BE2C (cell line): ENCODE measurements around the gene CCNI.
A peak's percentile ranks its signal among the peaks of the same experiment; 100 is the strongest.

Source experiments
- DNase-seq: peaks from one replicate; pipeline ENCODE4 v3.0.0-alpha.2; 2020
- H3K27me3 ChIP-seq: fragments of 250-450 bp; sonication (Bioruptor Pico); 2 replicates; pipeline ENCODE4 v1.5.1; 2020; ENCODE audit warnings: mild to moderate bottlenecking
- H3K36me3 ChIP-seq: fragments of 250-450 bp; sonication (Bioruptor Pico); 2 replicates; pipeline ENCODE4 v1.5.1; 2020; ENCODE audit warnings: mild to moderate bottlenecking
- H3K4me1 ChIP-seq: fragments of 250-450 bp; sonication (Bioruptor Pico); 2 replicates; pipeline ENCODE4 v1.5.1; 2020
- H3K4me3 ChIP-seq: 2 replicates; pipeline ENCODE4 v1.5.1; 2011; ENCODE audit warnings: low read depth, low read length
- H3K9me3 ChIP-seq: fragments of 250-450 bp; sonication (Bioruptor Pico); 2 replicates; pipeline ENCODE4 v1.5.1; 2020
- TF ChIP-seq, protein P1 (sequence below): IDR thresholded peaks from 2 replicates; pipeline ENCODE4 v1.5.1; 2012; ENCODE audit warnings: mild to moderate bottlenecking, low read depth, low read length

The CCNI gene

GRCh38 chr4:77076889-77077635, 1.3 kb upstream of the CCNI start:
- H3K36me3 ChIP-seq = no peaks in the 10 kb centered on the region
- H3K27me3 ChIP-seq = no peaks in the 10 kb centered on the region
- no peaks in the 10 kb centered on the region for H3K9me3 ChIP-seq
- no peak for DNase-seq
- peak overlapping the region; percentile 88 for H3K4me3 ChIP-seq
- TF ChIP-seq, protein P1, sequence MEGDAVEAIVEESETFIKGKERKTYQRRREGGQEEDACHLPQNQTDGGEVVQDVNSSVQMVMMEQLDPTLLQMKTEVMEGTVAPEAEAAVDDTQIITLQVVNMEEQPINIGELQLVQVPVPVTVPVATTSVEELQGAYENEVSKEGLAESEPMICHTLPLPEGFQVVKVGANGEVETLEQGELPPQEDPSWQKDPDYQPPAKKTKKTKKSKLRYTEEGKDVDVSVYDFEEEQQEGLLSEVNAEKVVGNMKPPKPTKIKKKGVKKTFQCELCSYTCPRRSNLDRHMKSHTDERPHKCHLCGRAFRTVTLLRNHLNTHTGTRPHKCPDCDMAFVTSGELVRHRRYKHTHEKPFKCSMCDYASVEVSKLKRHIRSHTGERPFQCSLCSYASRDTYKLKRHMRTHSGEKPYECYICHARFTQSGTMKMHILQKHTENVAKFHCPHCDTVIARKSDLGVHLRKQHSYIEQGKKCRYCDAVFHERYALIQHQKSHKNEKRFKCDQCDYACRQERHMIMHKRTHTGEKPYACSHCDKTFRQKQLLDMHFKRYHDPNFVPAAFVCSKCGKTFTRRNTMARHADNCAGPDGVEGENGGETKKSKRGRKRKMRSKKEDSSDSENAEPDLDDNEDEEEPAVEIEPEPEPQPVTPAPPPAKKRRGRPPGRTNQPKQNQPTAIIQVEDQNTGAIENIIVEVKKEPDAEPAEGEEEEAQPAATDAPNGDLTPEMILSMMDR = no peak
- H3K4me1 ChIP-seq = no peaks in the 10 kb centered on the region

DNA sequence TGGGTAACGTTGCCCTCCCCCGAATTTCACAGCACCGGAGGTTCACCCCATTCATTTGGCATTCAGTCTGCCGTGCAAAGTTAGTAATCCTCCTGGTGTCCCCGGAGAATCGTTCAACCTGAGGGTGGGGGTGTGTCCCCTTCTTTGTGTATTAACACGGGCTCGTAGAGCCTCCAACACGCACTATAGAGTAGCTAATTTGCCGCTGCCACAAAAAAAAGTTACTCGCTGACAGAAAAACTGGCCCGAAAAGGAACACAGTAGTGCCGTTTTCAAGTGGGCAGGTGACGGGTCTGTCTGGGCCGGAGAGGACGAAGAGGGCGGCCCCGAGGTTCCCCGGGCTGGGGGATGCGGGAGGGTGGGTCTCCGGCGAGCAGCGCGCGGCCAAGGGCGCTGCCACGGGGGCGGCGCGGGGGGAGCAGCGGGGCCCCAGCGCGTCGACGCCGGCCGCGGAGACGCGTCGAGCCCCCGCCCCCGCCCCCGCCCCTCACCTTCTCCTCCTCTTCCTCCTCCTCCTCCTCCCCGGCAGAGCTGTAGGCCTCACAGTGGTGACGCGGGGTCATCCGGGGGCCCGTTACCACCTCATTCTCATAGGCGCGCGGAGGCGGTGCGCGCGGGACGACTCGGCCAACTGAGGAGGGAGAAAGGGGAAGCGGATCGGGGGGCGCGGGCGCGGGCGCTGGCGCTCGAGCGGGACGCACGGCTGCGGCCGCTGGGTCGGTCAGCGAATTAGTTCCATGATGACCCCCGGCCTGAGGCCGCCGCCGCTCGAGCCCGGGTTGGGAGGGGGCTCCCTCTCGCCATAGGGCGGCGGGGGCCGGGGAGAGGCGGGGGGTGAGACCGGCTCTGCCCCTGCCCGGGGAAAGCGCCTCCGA, 571 bp downstream of the CCNI start:
- H3K4me1 ChIP-seq = no peaks in the 10 kb centered on the region
- TF ChIP-seq, protein P1 = no peak
- peak; percentile 74 for DNase-seq
- no peaks in the 10 kb centered on the region for H3K36me3 ChIP-seq
- H3K27me3 ChIP-seq = no peaks in the 10 kb centered on the region
- H3K4me3 ChIP-seq = peak overlapping the region; percentile 88
- no peaks in the 10 kb centered on the region for H3K9me3 ChIP-seq

- DNase-seq = no peak
- H3K4me1 ChIP-seq = no peaks in the 10 kb centered on the region
- H3K4me3 ChIP-seq = peak overlapping the region; percentile 88
These were observed 1.4 kb downstream of the CCNI start for GRCh38 chr4:77074381-77074831.

DNA sequence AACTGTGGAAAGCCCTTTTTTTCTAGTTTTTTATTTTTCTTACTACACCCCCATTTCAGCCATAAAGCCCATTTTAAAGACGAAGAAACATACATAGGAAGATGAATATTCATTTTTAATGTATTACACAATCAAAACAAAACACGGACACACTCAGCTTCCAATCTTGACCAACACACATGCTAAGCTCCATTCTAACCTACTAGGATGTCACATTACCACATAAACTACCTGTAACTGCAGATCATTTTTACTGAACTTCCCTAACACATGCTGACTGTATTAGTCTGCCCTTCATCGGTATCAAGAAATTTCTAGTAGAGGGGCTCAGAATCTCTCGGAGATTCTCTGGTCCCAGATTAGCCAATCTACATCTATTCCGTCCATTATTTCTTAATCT, 1.8 kb downstream of the CCNI start:
- Histone ChIP-seq H3K4me3 (peak overlapping the region; percentile 88), H3K27me3 (no peaks in the 10 kb centered on the region), H3K9me3 (no peaks in the 10 kb centered on the region), H3K36me3 (no peaks in the 10 kb centered on the region), H3K4me1 (no peaks in the 10 kb centered on the region)
- TF ChIP-seq, protein P1 = no peak
- no peak for DNase-seq

More at GRCh38 chr4:77074381-77074831, 1.4 kb downstream of the CCNI start:
- TF ChIP-seq, protein P1 = no peak
- no peaks in the 10 kb centered on the region for H3K27me3 ChIP-seq
- no peaks in the 10 kb centered on the region for H3K36me3 ChIP-seq
- no peaks in the 10 kb centered on the region for H3K9me3 ChIP-seq

- Histone ChIP-seq H3K27me3 (no peaks in the 10 kb centered on the region), H3K4me1 (no peaks in the 10 kb centered on the region), H3K9me3 (no peaks in the 10 kb centered on the region), H3K4me3 (peak overlapping the region; percentile 88), H3K36me3 (no peaks in the 10 kb centered on the region)
- TF ChIP-seq, protein P1 = no peak
- DNase-seq = no peak
These were observed 2.5 kb downstream of the CCNI start for GRCh38 chr4:77073106-77073809.
